GM18867 (cell line): ENCODE results near the gene ZNF853.
A peak's percentile ranks its signal among the peaks of the same experiment; 100 is the strongest.

Experiments used
- ATAC-seq: cut with Tn5 transposase; IDR thresholded peaks from one replicate; pipeline ENCODE4 v1.9.1; 2021; ENCODE audit warnings: mild to moderate bottlenecking, moderate library complexity; ENCODE audit not compliant: unreplicated experiment

Gene ZNF853

DNA sequence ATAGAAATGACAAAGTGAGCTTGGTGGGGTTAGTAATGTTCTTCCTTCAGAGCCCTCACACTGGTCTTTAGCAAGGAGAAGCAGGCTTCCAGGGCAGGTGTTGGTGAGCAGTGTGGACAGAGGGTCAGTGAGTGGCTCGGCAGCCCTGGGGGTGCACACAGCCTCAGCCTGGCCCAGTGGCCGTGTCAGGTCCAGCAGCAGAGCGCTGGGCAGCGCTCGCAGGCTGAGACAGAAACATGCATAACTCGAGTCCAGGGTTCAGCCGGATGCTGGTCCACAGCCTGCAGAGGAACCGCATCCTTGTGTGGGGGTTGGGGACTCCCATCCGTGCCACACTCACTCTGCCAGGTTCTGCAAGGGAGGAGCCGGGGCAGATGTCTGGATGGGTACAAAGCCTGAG, 11.0 kb upstream of the ZNF853 start:
- ATAC-seq: no peak

DNA sequence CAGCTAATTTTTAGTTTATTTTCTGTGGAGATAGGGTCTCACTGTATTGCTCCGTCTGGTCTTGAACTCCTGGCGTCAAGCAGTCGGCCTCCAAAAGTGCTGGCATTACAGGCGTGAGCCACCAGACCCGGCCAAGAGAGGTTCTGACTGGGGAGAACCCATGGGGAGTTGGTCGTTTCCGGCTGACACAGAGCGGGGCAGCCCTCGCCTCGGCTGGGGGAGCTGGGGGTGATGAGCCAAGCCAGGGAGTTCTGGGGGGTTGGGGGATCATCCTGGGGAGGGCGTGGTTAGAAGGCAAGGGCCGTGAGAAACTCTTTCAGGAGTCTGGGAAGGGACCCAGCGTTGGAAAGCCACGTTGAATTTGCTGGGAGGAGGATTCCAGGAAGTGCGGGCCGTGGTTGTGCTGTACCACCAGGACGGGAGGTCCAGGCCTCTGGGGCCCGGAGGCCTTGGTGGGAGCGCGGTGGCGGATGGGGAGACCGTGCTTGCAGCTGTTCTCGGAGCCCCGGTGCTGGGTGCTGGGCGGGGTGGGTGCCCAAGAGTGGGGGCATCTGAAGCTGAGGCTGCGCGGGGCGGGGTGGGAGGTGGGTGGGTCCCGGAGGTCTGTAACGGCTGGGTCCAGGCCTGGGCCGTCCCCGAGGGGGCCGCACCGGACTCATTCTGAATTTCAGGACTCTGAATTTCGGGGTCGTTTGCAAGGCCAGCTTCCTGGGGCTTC, 8.4 kb upstream of the ZNF853 start:
- no peak for ATAC-seq

- ATAC-seq: no peak
Measured at GRCh38 chr7:6607651-6608051, 7.8 kb upstream of the ZNF853 start.

DNA sequence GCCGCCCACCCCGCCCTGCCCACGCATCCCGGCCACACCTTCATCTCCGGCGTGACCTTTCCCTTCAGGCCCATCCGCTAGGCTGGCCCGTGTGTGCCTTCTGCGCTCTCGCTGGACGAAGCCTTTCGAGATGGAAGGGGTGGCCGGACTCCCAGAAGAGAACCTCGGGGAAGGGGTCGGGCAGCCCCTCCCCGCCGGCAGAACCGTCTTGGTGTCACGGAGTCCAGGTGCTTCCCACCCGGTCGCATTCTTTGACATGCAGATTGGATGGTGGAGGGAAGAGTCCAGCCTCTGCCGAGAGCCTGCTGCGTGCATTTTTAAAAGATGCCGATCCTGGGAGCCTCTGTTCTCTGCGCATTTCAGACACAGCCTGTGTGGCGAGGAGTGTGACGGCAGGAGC, 7.3 kb upstream of the ZNF853 start:
- no peak for ATAC-seq

DNA sequence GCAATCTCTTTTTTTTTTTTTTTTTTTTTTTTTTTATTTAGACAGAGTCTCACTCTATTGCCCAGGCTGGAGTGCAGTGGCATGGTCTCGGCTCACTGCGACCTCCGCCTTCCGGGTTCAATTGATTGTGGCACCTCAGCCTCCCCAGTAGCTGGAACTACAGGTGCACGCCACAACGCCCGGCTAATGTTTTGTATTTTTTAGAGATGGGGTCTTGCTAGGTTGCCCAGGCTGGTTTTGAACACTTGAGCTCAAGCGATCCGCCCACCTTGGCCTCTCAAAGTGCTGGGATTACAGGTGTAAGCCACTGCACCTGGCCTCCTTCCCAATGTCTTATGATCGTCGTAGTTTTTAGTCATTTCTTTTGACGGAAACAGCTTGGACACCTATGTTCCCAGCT, 6.6 kb upstream of the ZNF853 start:
- no peak for ATAC-seq

DNA sequence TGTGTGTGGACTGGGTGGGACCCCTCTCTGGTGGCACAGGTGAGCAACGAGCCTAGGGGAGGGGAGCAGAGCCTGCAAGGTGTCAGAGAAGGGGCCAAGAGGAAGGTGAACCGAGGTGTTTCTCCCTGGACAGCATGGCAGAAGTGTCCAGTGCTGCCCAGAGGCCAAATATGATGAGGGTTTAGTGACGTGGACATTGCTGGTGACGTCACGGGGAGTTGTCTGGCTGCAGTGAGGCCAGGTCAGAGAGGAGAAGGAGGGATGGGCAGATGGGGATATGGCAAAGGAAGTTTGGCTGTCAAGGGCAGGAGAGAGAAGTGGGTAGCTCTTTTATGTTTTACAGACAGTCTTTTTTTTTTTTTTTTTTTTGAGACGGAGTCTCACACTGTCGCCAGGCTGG, 2.6 kb upstream of the ZNF853 start:
- ATAC-seq: no peak

DNA sequence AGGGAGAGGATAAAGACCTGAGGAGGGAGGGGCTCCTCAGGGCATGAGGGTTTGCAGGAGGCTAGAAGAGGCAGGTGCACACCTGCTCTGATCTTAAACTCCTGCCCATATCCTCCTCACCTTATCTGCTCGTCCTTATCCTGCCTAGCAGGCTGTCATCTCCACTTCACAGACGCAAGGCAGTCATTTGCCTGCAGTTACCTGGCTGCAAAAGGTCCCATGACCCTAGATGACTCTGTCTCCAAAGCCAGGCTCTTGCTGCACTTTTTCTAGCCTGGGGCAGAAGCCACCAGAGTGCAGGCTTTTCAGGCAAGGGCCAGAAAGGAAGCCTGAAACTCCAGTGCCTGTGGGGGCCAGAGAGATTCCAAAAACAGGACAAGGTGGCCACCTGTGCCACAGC, 1.7 kb upstream of the ZNF853 start:
- ATAC-seq: no peak

DNA sequence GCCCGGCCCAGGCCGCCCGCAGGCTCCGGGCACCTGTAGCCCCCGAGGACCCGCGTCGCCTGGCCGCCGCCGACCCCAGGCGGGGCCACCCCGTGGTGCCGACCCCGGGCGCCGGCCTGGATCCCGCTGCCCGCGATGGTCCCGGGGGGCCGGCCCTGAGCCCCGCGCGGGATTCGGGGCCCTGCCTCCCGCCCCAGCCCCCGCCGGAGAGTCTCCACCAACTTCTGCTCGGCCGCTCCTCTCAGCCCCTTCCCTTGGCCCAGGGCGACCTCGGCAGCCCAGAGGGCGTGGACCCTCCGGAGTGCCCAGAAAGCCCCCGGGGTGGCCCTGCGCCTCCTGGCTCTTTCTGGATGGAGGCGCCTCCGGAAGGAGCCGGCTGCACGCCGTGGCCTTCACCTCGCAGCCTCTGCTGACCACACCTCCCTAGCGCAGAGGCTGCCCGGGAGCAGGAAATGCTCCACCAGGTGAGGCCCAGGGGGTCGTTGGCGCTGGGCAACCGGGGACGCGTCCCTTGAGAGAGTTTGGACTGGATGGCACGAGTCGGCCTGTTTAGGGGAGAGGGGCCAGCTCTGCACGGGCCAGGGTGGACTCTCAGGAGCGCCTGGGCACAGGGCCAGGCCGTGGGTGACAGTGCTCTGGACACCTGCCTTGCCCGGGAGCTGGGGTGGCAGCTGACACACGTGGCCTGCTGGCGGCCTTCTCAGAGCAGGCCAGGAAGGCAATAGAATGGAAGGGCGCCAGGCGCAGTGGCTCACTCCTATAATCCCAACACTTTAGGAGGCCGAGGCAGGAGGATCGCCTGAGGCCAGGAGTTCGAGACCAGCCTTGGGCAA, 529 bp downstream of the ZNF853 start:
- ATAC-seq: no peak

DNA sequence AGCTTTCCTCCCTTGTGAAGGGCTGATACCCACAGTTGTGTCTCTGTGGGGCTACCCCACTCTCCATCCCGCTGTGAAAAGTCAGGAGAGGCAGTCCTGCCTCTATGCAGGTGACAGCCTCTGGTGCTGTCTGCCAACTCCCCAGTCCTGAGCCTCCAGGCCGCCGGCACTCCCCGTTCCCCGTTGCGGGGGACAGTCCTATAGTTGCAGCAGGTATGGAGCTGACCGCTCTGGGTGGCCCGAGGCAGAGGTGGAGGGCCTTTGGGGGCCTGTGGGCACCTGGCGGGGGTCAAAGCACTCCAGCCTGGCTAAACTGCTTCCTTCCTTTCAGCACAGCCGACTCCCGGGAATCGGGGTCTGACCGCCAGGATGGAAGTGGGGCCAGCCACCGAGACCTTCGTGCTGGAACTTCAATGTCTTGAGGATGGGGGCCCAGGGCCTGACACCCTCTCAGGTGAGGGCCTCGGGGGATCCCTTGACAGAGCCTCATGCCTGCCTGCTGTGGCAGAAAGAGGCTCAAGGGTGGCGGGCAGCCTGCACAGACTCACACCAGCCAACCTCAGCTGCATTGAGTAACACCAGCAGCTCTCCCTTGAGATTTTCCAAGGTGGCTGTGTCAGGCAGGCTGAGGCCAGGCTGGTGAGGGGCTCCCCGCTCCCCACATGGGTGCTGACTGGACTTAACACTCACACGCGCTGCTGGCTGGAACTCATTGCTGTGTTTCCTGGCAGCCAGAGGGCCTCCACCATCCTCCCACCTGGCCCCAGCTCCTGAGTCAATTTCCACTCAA, 1.6 kb downstream of the ZNF853 start:
- ATAC-seq: no peak

GRCh38 chr7:6618621-6619020, 3.2 kb downstream of the ZNF853 start:
- ATAC-seq: no peak

DNA sequence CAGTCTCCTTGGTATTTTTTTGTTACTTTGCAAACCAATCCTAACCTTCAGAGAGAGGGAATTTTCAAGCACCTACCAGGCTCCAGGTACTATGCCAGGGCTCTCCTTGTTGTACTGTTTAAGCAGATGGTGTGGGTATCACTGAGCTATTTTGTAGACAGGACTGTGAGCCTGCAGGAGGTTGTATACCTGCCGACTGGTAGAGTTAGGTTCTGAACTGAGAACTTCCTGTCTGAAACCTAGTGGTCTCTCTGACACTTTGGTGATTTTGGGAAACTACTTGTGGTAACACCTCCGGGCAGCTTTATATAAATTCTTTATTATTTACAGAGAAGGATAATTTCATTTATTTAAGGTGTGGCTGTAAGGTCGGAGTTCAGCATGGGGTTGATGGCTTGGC, 4.6 kb downstream of the ZNF853 start:
- ATAC-seq: no peak

GRCh38 chr7:6621195-6622133, 6.1 kb downstream of the ZNF853 start:
- ATAC-seq: no peak

- no peak for ATAC-seq
Measured at GRCh38 chr7:6622134-6622710, 6.8 kb downstream of the ZNF853 start.

DNA sequence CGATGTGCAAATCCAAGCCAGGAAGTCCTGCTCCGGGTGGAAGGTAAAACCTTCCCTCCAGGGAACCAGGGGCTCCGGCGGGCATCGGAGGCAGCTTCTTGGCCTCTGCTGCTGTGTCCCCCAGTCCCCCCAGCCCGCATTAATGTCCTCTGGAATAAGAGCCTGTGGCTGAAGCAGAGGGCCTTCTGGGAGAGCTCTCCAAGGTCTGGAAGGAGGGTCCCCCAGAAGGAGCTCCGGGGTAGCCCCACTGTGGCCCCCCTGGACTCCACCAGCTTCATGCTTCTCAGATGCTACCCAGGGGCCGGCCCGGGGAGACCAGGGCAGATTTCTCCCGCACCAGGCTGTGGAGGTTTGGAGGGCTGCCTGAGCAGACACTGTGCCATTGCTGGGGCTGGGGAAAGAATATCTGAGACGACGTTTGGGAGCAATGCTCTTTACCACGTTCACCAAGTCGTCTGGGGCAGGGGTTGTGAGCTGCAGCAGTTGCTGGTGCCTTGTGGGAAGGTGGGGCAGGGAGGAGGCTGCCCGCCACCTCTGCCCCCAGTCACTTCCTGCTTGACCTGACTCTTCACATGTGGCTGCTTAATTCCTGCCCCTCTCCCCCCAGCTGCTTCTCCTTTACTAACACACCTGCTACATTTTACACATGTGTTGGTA, 8.3 kb downstream of the ZNF853 start:
- peak; percentile 50 for ATAC-seq

DNA sequence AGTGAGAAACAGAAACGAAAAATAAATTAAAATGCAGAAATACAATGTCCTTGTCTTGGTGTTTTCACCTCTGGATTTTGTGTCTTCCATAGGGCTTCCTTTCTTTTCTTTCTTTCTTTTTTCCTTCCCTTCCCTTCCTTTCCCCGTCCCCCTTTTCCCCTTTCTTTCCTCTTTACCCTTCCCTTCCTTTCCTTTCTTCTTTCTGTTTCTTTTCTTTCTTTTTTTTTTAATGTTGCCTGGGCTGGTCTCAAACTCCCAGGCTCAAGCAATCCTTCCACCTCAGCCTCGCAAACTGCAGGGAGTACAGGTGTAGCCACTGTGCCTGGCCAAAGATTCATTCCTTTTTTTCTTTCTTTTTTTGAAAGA, 8.8 kb downstream of the ZNF853 start:
- ATAC-seq: no peak

- no peak for ATAC-seq
Measured at GRCh38 chr7:6628045-6628444, 12.6 kb downstream of the ZNF853 start.

- ATAC-seq: no peak
Measured at GRCh38 chr7:6630007-6630849, 14.8 kb downstream of the ZNF853 start.

DNA sequence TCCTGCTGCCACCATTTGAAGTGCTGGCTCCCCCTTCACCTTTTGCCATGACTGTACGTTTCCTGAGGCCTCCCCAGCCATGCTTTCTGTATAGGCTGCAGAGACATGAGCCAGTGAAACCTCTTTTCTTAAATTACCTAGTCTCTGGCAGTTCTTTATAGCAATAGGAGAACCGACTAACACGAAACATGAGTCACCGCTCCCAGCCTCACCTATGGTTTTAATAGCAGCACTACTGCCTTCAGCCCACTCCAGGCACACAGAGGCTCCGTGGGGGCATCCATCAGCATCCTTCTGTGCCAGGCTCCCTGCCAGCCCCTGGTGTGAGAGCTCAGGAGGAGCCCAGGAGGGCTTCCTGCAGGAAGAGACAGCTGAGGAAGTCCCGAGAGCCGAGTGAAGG, 16.2 kb downstream of the ZNF853 start:
- no peak for ATAC-seq

DNA sequence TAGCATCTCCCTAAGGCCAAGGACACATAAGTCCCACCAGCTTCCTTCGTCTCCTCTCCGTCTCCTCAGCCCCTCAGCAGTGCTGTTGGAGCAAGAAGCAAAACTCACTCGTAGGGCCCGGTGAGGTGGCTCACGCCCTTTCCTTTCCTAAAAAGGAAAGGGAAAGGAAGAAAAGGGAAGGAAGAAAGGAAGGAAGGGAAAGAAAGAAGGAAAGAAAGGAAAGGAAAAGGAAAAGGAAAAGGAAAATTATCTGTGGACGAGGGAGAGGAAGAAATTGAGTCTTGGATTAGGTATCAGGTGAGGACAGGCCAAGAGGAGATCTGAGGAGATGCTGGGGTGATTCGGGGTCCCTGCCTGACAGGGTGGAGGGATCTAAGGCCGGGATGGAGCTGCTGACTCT, 18.6 kb downstream of the ZNF853 start:
- ATAC-seq: no peak
